Activated CD4-positive, alpha-beta memory T cell treated with anti-CD3 and anti-CD28 coated beads for 36 hours (primary cell): Measurements from ENCODE around the gene MSRB2. TPM values are rescaled to one million over a fixed set of nuclear protein-coding genes. Genes with fewer than 3 reads are reported as not detected.

Experiments used
- CTCF ChIA-PET: fragments of 350-600 bp; sonication (Branson Sonifier 250); formaldehyde crosslinking; loops from one replicate; lab custom pipeline; 2021; ENCODE audit warnings: antibody characterized with exemption, inconsistent platforms; lab: Charles Lee
- POLR2A ChIA-PET: fragments of 350-600 bp; sonication (Branson Sonifier 250); formaldehyde crosslinking; loops from one replicate; lab custom pipeline; 2021; ENCODE audit warnings: antibody characterized with exemption; lab: Charles Lee
- DNase-seq: peaks from one replicate; pipeline ENCODE4 v3.0.0-alpha.2; 2020
- H3K27ac Mint-ChIP-seq: one replicate; pipeline ENCODE4 v1.8.0; 2021; ENCODE audit warnings: mixed read lengths
- H3K27me3 Mint-ChIP-seq: one replicate; pipeline ENCODE4 v1.8.0; 2021; ENCODE audit warnings: mixed read lengths
- H3K36me3 Mint-ChIP-seq: one replicate; pipeline ENCODE4 v1.8.0; 2021; ENCODE audit warnings: mixed read lengths
- H3K4me1 Mint-ChIP-seq: one replicate; pipeline ENCODE4 v1.8.0; 2021; ENCODE audit warnings: low read depth, mixed read lengths
- H3K4me3 Mint-ChIP-seq: one replicate; pipeline ENCODE4 v1.8.0; 2021; ENCODE audit warnings: mild to moderate bottlenecking, mixed read lengths
- H3K9me3 Mint-ChIP-seq: one replicate; pipeline ENCODE4 v1.8.0; 2021; ENCODE audit warnings: mixed read lengths
- intact Hi-C: fragments of 100-400 bp; cut with micrococcal nuclease; formaldehyde crosslinking; loops from one replicate; pipeline ENCODE4 v1.15.1; 2023
- total RNA-seq, 2 experiments: library from RNA; stranded (reverse); gene quantifications; one replicate each; pipeline ENCODE4 v1.2.3, GENCODE V29; 2021

The MSRB2 gene
- total RNA-seq, 2 experiments from 2014 or later: 9.4 to 11.1 TPM

DNA sequence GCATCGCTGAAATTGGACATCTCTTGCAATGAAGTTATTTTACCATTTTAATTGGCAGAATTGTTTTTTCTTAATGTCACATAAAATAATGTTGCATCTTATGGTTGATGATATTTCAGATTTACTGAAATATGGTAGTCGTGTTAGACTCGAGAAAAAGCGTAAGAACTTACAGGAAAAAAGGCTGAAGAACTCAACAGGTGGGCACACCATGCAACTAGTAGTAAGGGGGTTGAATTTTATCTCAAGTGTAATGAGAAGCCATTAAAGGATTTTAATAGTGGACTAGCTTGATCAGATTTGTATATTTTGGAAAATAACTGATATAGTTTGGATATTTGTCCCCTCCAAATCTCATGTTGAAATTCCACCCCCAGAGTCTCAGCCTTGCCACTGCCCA lies 41.1 kb downstream of the MSRB2 start:
- Mint-ChIP-seq H3K4me1 (no peaks in the 10 kb centered on the region), H3K36me3 (no peaks in the 10 kb centered on the region), H3K4me3 (no peak overlapping the region), H3K27ac (no peak overlapping the region), H3K27me3 (peaks cover 7% of the 10 kb centered on the region), H3K9me3 (peaks cover 6% of the 10 kb centered on the region)
- ChIA-PET CTCF (no interaction called here), POLR2A (no interaction called here)
- intact Hi-C loops: no loop called here
- DNase-seq: no peak

DNA sequence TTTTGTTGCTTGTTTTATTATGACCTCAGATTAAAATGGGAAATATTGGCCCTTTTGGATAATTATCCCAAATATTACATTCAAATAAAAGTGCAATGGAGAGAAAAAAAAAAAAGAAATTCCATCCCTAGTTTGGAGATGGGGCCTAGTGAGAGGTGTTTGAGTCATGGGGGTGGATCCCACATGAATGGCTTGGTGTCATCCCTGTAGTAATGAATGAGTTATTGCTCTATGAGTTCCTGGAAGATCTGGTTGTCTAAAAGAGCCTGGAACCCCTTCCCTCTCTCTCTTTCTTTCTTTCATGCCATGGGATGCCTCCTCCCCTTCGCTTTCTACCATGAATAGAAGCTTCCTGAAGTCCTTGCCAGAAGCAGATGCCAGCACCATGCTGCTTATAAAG lies 44.3 kb downstream of the MSRB2 start:
- H3K27me3 Mint-ChIP-seq: peaks cover 5% of the 10 kb centered on the region
- no peak for DNase-seq
- no peaks in the 10 kb centered on the region for H3K36me3 Mint-ChIP-seq
- H3K9me3 Mint-ChIP-seq: peaks cover 4% of the 10 kb centered on the region
- CTCF ChIA-PET: no interaction called here
- intact Hi-C loops: no loop called here
- H3K27ac Mint-ChIP-seq: no peak overlapping the region
- no peaks in the 10 kb centered on the region for H3K4me1 Mint-ChIP-seq
- H3K4me3 Mint-ChIP-seq: no peak overlapping the region
- POLR2A ChIA-PET: no interaction called here

DNA sequence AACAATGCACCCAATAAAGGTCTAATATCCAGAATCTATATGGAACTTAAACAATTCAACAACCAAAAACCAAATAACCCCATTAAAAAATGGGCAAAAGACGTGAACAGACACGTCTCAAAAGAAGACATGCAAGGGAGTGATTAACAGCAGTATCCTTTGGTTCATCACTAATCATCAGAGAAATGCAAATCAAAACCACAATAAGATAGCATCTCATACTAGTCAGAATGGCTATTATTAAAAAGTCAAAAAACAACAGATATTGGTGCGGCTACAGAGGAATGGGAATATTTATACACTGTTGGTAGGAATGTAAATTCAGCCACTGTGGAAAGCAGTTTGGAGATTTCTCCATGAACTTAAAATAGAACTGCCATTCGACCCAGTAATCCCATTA lies 46.6 kb downstream of the MSRB2 start:
- CTCF ChIA-PET: no interaction called here
- Mint-ChIP-seq H3K4me3 (no peak overlapping the region), H3K36me3 (no peaks in the 10 kb centered on the region), H3K4me1 (no peaks in the 10 kb centered on the region), H3K27ac (no peak overlapping the region), H3K27me3 (peaks cover 7% of the 10 kb centered on the region), H3K9me3 (no peaks in the 10 kb centered on the region)
- POLR2A ChIA-PET: no interaction called here
- no peak for DNase-seq
- intact Hi-C loops: no loop called here

DNA sequence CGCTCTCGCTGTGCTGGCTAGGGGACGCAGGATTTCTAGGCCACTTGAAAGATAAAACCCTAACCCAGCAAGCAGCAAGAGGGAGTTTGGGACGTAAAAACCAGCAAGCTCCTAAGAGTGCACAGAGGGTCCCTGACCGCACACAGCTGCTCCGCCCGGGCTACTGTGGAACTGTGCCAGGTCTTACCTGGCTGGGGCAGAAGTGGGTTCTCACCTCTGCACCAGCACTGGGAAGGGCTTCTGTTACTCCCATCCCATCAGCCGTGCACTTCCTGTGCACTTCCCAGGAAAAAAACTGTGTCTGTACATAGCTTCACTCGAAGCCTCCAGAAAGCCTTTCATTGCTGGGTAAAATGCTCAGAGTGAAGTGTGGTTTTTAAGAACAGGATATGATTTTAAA lies 50.9 kb downstream of the MSRB2 start:
- Mint-ChIP-seq H3K27ac (no peak overlapping the region), H3K9me3 (no peaks in the 10 kb centered on the region), H3K4me3 (no peak overlapping the region), H3K27me3 (peaks cover 11% of the 10 kb centered on the region), H3K4me1 (no peaks in the 10 kb centered on the region), H3K36me3 (no peaks in the 10 kb centered on the region)
- ChIA-PET CTCF (interaction anchor here (1.2 kb wide), 1 partner anchor 12 kb away, joined by 4 read pairs; no protein-coding TSS in a partner anchor), POLR2A (no interaction called here)
- intact Hi-C loops: no loop called here
- no peak for DNase-seq

DNA sequence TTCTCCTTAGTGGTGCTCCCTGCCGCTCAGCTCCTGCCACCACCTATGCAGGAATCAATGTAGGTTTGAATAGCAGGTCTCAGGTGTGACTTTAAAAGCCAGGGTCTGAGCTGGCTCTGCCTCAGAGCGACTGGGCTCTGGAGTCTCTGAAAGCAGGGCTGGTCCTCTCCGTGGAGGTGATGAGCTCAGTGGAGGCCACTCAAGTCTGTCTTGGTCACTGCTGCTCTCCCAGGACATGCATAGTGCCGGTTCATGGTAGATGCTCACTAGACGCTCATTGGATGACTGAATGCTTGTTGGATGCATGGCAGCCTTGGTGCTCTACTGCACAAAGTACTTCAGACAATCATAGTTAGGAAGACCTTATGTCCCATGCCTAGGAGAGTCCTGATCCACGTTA lies 51.7 kb downstream of the MSRB2 start:
- DNase-seq: no peak
- intact Hi-C loops: no loop called here
- H3K27me3 Mint-ChIP-seq: peaks cover 13% of the 10 kb centered on the region
- H3K4me1 Mint-ChIP-seq: no peaks in the 10 kb centered on the region
- no peaks in the 10 kb centered on the region for H3K36me3 Mint-ChIP-seq
- H3K27ac Mint-ChIP-seq: no peak overlapping the region
- ChIA-PET POLR2A (no interaction called here), CTCF (interaction anchor here (1.2 kb wide), 1 partner anchor 11 kb away, joined by 4 read pairs; no protein-coding TSS in a partner anchor)
- no peak overlapping the region for H3K4me3 Mint-ChIP-seq
- H3K9me3 Mint-ChIP-seq: no peaks in the 10 kb centered on the region

DNA sequence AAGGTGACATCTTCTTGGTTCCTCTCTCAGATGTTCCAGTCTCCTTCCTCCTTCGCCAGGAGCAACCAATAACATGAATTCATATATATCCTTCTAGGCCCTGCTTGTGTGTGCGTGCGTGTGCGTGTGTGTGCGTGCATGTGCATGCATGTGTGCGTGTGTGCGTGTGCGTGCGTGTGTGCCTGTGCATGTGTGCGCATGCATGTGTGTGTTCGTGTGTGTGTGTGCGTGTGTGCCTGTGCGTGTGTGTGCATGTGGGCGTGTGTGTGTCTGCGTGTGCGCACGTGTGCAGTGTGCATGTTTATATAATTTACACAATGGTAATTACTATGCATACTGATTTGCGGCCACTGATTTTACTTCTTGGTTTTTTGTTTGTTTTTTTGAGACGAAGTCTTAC lies 52.8 kb downstream of the MSRB2 start:
- Mint-ChIP-seq H3K27ac (no peak overlapping the region), H3K27me3 (peaks cover 13% of the 10 kb centered on the region), H3K4me1 (no peaks in the 10 kb centered on the region), H3K9me3 (no peaks in the 10 kb centered on the region), H3K36me3 (no peaks in the 10 kb centered on the region), H3K4me3 (no peak overlapping the region)
- intact Hi-C loops: no loop called here
- no peak for DNase-seq
- CTCF ChIA-PET: no interaction called here
- POLR2A ChIA-PET: no interaction called here

DNA sequence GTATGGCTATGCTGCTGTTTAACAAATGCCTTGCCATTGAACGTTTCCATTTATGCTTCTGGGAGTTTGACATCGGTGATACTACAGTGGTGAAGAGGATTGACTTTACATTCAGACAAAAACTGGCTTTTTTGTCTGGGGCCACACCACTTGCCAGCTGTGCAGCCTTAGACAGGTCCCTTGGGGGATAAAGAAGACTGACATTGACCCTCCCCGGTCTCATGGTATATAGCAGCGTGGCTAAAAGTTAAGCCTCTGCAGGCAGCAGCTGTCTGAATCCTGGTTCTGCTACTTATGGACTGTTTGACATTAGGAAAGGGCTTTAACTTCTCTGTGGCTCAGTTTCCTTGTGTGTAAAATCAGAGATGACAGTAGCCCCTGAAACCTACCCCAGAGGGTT lies 54.7 kb downstream of the MSRB2 start:
- DNase-seq: no peak
- POLR2A ChIA-PET: no interaction called here
- H3K9me3 Mint-ChIP-seq: no peaks in the 10 kb centered on the region
- intact Hi-C loops: loop anchor here (10.0 kb wide), 2 partner anchors 375 to 1355 kb away; no protein-coding TSS in a partner anchor
- no peak overlapping the region for H3K27ac Mint-ChIP-seq
- no peaks in the 10 kb centered on the region for H3K4me1 Mint-ChIP-seq
- CTCF ChIA-PET: no interaction called here
- peaks cover 13% of the 10 kb centered on the region for H3K27me3 Mint-ChIP-seq
- no peaks in the 10 kb centered on the region for H3K36me3 Mint-ChIP-seq
- no peak overlapping the region for H3K4me3 Mint-ChIP-seq

DNA sequence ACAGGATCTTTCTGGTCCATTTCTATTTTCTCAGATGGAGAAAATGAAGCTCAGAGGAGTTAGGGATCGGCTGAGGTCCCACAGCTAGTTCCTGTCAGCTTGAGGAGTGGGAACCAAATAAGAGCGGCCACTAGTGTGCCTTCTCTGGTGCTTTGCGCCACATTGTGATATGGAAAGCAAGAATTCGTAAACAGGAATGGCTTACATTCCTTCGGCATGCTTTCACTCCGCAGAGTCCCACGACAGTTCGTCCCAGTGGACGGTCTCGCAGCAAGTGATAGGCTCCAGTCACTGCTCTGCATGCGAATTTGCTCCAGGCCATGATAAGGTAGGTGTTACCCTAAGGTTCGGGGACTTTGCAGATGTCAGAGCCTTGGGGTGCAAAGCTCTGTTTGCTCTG lies 55.2 kb downstream of the MSRB2 start:
- Mint-ChIP-seq H3K27ac (no peak overlapping the region), H3K27me3 (peaks cover 13% of the 10 kb centered on the region), H3K36me3 (no peaks in the 10 kb centered on the region), H3K4me3 (no peak overlapping the region), H3K9me3 (no peaks in the 10 kb centered on the region), H3K4me1 (no peaks in the 10 kb centered on the region)
- intact Hi-C loops: loop anchor here (10.0 kb wide), 2 partner anchors 374 to 1354 kb away; no protein-coding TSS in a partner anchor
- DNase-seq: no peak
- ChIA-PET CTCF (no interaction called here), POLR2A (no interaction called here)

DNA sequence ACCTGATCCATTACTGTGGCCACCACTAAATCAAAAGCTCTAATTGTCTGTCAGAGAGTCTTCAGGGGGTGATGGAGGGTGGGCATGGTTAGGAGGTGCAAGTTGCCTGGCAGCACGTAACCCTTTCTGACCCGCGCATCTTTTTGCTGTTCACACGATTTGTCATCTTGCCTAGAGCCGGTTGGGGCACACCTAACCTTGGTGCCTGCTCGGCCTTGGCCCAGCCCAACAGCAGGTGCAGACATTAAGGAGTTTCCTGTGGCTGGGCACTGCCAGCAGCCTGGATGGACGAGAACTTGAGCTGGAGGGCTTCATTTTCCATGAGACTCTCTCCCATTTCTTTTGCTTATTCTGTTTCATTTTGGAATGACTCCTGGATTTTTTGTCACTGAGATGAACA lies 55.7 kb downstream of the MSRB2 start:
- no peak for DNase-seq
- Mint-ChIP-seq H3K27ac (no peak overlapping the region), H3K36me3 (no peaks in the 10 kb centered on the region), H3K9me3 (no peaks in the 10 kb centered on the region), H3K27me3 (peaks cover 15% of the 10 kb centered on the region), H3K4me1 (no peaks in the 10 kb centered on the region), H3K4me3 (no peak overlapping the region)
- ChIA-PET POLR2A (no interaction called here), CTCF (no interaction called here)
- intact Hi-C loops: loop anchor here (10.0 kb wide), 2 partner anchors 374 to 1354 kb away; no protein-coding TSS in a partner anchor

DNA sequence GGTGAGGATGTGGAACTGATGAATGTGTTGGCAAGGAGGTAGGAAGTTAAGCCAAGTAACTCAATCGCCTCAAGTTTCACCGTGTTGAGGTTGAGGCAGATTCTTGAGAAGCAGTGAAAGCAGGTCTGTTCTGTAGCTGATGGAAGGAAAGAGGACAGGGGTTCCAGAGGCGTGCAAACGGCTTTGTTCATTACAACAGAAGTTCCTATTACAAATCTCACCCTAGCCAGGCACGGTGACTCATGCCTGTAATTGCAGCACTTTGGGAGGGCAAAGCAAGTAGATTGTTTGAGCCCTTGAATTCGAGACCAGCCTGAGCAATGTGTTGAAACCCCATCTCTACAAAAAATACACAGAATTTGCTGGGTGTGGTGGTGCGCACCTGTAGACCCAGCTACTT lies 59.8 kb downstream of the MSRB2 start:
- intact Hi-C loops: loop anchor here (5.0 to 10.0 kb wide), 3 partner anchors 370 to 1350 kb away; no protein-coding TSS in a partner anchor
- ChIA-PET POLR2A (no interaction called here), CTCF (no interaction called here)
- no peaks in the 10 kb centered on the region for H3K36me3 Mint-ChIP-seq
- peaks cover 29% of the 10 kb centered on the region for H3K27me3 Mint-ChIP-seq
- H3K4me3 Mint-ChIP-seq: no peak overlapping the region
- H3K9me3 Mint-ChIP-seq: no peaks in the 10 kb centered on the region
- H3K4me1 Mint-ChIP-seq: peaks cover 2% of the 10 kb centered on the region
- H3K27ac Mint-ChIP-seq: no peak overlapping the region
- DNase-seq: no peak

DNA sequence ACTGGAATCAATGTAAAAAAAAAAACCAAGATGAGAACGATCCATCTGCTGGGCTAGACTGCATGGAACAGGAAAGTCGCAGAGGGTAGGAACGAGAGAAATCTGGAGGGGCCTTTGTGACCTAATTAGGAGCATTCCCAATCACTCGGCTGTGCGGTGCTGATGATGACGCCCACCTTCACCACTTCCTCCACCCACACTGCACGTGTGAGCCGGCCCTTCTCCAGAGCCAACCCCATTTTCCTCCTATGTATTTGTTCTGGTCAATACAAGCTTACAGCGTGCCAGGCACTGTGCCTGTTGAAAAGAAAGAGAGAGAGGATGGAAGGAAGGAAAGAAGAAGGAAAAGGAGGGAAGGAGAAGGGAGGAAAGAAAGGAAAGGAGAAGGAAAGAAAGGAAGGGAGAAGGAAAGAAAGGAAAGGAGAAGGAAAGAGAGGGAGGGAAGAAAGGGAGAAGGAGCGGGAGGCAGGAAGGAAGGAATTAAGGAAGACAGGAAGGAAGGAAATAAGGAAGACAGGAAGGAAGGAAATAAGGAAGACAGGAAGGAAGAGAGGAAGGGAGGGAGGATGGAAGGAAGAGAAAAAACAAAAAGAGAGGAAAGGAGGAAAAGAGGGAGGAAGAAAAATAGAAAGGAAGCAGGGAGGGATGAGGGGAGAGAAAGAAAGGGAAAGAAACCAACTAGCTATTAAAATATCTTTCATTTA lies 61.2 kb downstream of the MSRB2 start:
- H3K4me1 Mint-ChIP-seq: peaks cover 2% of the 10 kb centered on the region
- ChIA-PET CTCF (interaction anchor here (1.3 to 3.9 kb wide), 3 partner anchors 19 to 1403 kb away, joined by 4 to 59 read pairs (median 7); no protein-coding TSS in a partner anchor), POLR2A (no interaction called here)
- no peak for DNase-seq
- no peak overlapping the region for H3K4me3 Mint-ChIP-seq
- H3K36me3 Mint-ChIP-seq: no peaks in the 10 kb centered on the region
- intact Hi-C loops: loop anchor here (5.0 to 10.0 kb wide), 3 partner anchors 368 to 1348 kb away; no protein-coding TSS in a partner anchor
- H3K27me3 Mint-ChIP-seq: peaks cover 20% of the 10 kb centered on the region
- H3K27ac Mint-ChIP-seq: no peak overlapping the region
- H3K9me3 Mint-ChIP-seq: no peaks in the 10 kb centered on the region

DNA sequence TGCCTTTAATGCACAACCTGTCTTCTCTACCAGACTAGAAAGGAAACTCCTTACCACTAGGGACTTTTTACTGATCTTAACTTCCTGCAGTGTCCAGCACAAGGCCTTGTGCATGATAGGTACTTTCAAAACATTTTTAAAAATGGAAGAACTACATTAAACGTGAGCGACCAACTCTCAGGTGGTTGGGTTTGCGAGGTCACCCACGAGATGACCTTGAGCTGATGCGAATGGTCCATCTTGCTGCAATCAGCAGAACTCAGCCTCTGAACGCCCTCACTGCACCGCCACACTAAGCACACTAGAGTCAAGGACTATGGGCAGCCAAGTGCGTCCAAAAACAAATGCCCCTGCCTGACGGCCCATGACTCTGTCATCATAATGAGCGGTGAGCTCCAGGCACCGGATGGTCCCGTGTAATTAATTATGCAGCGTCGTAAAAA lies 61.9 kb downstream of the MSRB2 start:
- Mint-ChIP-seq H3K27me3 (peaks cover 23% of the 10 kb centered on the region), H3K9me3 (no peaks in the 10 kb centered on the region), H3K36me3 (no peaks in the 10 kb centered on the region), H3K27ac (no peak overlapping the region), H3K4me1 (peaks cover 2% of the 10 kb centered on the region), H3K4me3 (no peak overlapping the region)
- DNase-seq: no peak
- CTCF ChIA-PET: interaction anchor here (1.1 to 3.9 kb wide), 12 partner anchors 10 to 1402 kb away, joined by 3 to 59 read pairs (median 4); no protein-coding TSS in a partner anchor
- intact Hi-C loops: loop anchor here (5.0 to 10.0 kb wide), 3 partner anchors 368 to 1348 kb away; no protein-coding TSS in a partner anchor
- POLR2A ChIA-PET: no interaction called here
